ENCODE data around the gene IFT20. TPM values are rescaled to one million over a fixed set of nuclear protein-coding genes. Genes with fewer than 3 reads are reported as not detected.

IFT20 gene
- total RNA-seq, 2 experiments from 2014 or later = 16.3 to 23.9 TPM

GRCh38 chr17:28315846-28316705, 19.2 kb downstream of the IFT20 start:
- no peak for DNase-seq (ENCODE audit: low spot score)
- Histone ChIP-seq H3K79me2 (ENCODE audit: insufficient read depth, low read depth, low read length) (peaks cover 19% of the 10 kb centered on the region), H3K9me2 (ENCODE audit: insufficient read depth, low read length) (no peaks in the 10 kb centered on the region), H3K27ac (ENCODE audit: low read depth, low read length, poor library complexity, severe bottlenecking) (no peak overlapping the region), H3K4me1 (ENCODE audit: insufficient read depth, low read length, poor library complexity, severe bottlenecking) (peaks cover 19% of the 10 kb centered on the region), H3K9me3 (ENCODE audit: low read length) (no peaks in the 10 kb centered on the region), H3K36me3 (ENCODE audit: insufficient read depth, low read length) (peaks cover 10% of the 10 kb centered on the region; the same call in 1 of the 2 replicates), H2AFZ (ENCODE audit: low read length) (no peak overlapping the region), H3K4me3 (ENCODE audit: low read depth, low read length, poor library complexity, severe bottlenecking) (no peak overlapping the region), H4K20me1 (ENCODE audit: insufficient read depth, low read length) (no peaks in the 10 kb centered on the region), H3K4me2 (ENCODE audit: low read length) (no peak overlapping the region)
- POLR2A ChIA-PET = no interaction called here
- intact Hi-C loops (cut with micrococcal nuclease; ENCODE audit: unreplicated experiment) = no loop called here
- TF ChIP-seq, protein P1, sequence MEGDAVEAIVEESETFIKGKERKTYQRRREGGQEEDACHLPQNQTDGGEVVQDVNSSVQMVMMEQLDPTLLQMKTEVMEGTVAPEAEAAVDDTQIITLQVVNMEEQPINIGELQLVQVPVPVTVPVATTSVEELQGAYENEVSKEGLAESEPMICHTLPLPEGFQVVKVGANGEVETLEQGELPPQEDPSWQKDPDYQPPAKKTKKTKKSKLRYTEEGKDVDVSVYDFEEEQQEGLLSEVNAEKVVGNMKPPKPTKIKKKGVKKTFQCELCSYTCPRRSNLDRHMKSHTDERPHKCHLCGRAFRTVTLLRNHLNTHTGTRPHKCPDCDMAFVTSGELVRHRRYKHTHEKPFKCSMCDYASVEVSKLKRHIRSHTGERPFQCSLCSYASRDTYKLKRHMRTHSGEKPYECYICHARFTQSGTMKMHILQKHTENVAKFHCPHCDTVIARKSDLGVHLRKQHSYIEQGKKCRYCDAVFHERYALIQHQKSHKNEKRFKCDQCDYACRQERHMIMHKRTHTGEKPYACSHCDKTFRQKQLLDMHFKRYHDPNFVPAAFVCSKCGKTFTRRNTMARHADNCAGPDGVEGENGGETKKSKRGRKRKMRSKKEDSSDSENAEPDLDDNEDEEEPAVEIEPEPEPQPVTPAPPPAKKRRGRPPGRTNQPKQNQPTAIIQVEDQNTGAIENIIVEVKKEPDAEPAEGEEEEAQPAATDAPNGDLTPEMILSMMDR (conservative IDR thresholded peaks at IDR 0.05; ENCODE audit: low read length) = no peak
- TF ChIP-seq EZH2phosphoT487 (IDR thresholded peaks at IDR 0.05; ENCODE audit: borderline replicate concordance, low read depth, low read length) = no peak
- CTCF ChIA-PET (ENCODE audit: unreplicated experiment) = no interaction called here
- no TSS peak for BruUV-seq (replicated peaks)

DNA sequence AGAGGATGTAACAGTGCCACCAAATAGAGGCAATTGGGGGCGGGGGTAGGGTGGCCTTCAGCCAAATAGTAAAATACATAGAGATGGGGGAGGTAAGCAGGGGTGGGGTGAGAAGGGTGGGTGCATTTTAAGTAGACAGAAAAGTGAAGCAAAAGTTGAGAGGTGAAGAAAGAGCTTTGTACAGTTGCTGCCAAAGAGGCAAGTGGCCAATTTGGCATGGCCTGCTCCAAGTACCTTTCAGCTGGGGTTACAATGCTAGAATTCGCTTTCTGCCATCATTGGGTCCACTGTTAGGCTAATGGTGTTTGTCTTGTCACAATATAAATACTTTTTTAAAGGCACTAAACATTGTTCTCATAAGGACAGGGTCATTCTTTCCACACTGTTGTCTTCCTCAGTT, 21.4 kb downstream of the IFT20 start:
- DNase-seq (ENCODE audit: low spot score) = no peak
- no peak overlapping the region for H3K4me2 ChIP-seq (ENCODE audit: low read length)
- H3K4me1 ChIP-seq (ENCODE audit: insufficient read depth, low read length, poor library complexity, severe bottlenecking) = peaks cover 9% of the 10 kb centered on the region
- CTCF ChIA-PET (ENCODE audit: unreplicated experiment) = no interaction called here
- H3K36me3 ChIP-seq (ENCODE audit: insufficient read depth, low read length) = no peaks in the 10 kb centered on the region
- intact Hi-C loops (cut with micrococcal nuclease; ENCODE audit: unreplicated experiment) = no loop called here
- no peak overlapping the region for H3K4me3 ChIP-seq (ENCODE audit: low read depth, low read length, poor library complexity, severe bottlenecking)
- POLR2A ChIA-PET = no interaction called here
- no peak overlapping the region for H3K27ac ChIP-seq (ENCODE audit: low read depth, low read length, poor library complexity, severe bottlenecking)
- H2AFZ ChIP-seq (ENCODE audit: low read length) = no peak overlapping the region
- H3K79me2 ChIP-seq (ENCODE audit: insufficient read depth, low read depth, low read length) = no peaks in the 10 kb centered on the region
- H3K9me3 ChIP-seq (ENCODE audit: low read length) = no peaks in the 10 kb centered on the region
- TF ChIP-seq, protein P1 (conservative IDR thresholded peaks at IDR 0.05; ENCODE audit: low read length) = no peak
- TF ChIP-seq EZH2phosphoT487 (IDR thresholded peaks at IDR 0.05; ENCODE audit: borderline replicate concordance, low read depth, low read length) = no peak
- H4K20me1 ChIP-seq (ENCODE audit: insufficient read depth, low read length) = no peaks in the 10 kb centered on the region
- H3K9me2 ChIP-seq (ENCODE audit: insufficient read depth, low read length) = no peaks in the 10 kb centered on the region
- no TSS peak for BruUV-seq (replicated peaks)

GRCh38 chr17:28306954-28307401, 28.3 kb downstream of the IFT20 start:
- no TSS peak for BruUV-seq (replicated peaks)
- ChIA-PET POLR2A (no interaction called here), CTCF (ENCODE audit: unreplicated experiment) (no interaction called here)
- H4K20me1 ChIP-seq (ENCODE audit: insufficient read depth, low read length) = no peaks in the 10 kb centered on the region
- H3K4me2 ChIP-seq (ENCODE audit: low read length) = no peak overlapping the region
- intact Hi-C loops (cut with micrococcal nuclease; ENCODE audit: unreplicated experiment) = no loop called here
- no peak overlapping the region for H2AFZ ChIP-seq (ENCODE audit: low read length)
- H3K79me2 ChIP-seq (ENCODE audit: insufficient read depth, low read depth, low read length) = no peaks in the 10 kb centered on the region
- TF ChIP-seq, protein P1 (conservative IDR thresholded peaks at IDR 0.05; ENCODE audit: low read length) = no peak
- TF ChIP-seq EZH2phosphoT487 (IDR thresholded peaks at IDR 0.05; ENCODE audit: borderline replicate concordance, low read depth, low read length) = no peak
- no peak overlapping the region for H3K4me3 ChIP-seq (ENCODE audit: low read depth, low read length, poor library complexity, severe bottlenecking)
- H3K36me3 ChIP-seq (ENCODE audit: insufficient read depth, low read length) = no peaks in the 10 kb centered on the region
- no peak overlapping the region for H3K27ac ChIP-seq (ENCODE audit: low read depth, low read length, poor library complexity, severe bottlenecking)
- no peak for DNase-seq (ENCODE audit: low spot score)
- no peaks in the 10 kb centered on the region for H3K9me2 ChIP-seq (ENCODE audit: insufficient read depth, low read length)
- H3K9me3 ChIP-seq (ENCODE audit: low read length) = no peaks in the 10 kb centered on the region
- no peaks in the 10 kb centered on the region for H3K4me1 ChIP-seq (ENCODE audit: insufficient read depth, low read length, poor library complexity, severe bottlenecking)

All from OCI-LY7 (cell line).